Large intestine (tissue), 3 donors: ENCODE measurements around the gene COP1. TPM values are rescaled to one million over a fixed set of nuclear protein-coding genes. Genes with fewer than 3 reads are reported as not detected.
"Not testable (repeated sequence)": the region's sequence is repeated elsewhere in the genome, so short reads cannot be mapped to it uniquely, and the experiment has no call there.

Experiments used
- DNase-seq, 2 donors: peaks; one replicate each; pipeline versions ENCODE4 v3.0.0 to v3.0.0-alpha.2; 2013
- H3K27ac ChIP-seq: one replicate; pipeline ENCODE4 v1.5.1; 2013; ENCODE audit warnings: low read length
- H3K27me3 ChIP-seq: 2 replicates; pipeline ENCODE4 v1.6.1; 2013; ENCODE audit warnings: low read length; ENCODE audit not compliant: control insufficient read depth, insufficient read depth
- H3K36me3 ChIP-seq: 2 replicates; pipeline ENCODE4 v1.6.1; 2013; ENCODE audit warnings: low read length; ENCODE audit not compliant: control insufficient read depth, insufficient read depth
- H3K4me1 ChIP-seq: one replicate; pipeline ENCODE4 v1.6.1; 2013; ENCODE audit warnings: low read length; ENCODE audit not compliant: control insufficient read depth, insufficient read depth
- H3K4me3 ChIP-seq: one replicate; pipeline ENCODE4 v1.5.1; 2013; ENCODE audit warnings: low read length
- H3K9me3 ChIP-seq: one replicate; pipeline ENCODE4 v1.6.1; 2013; ENCODE audit warnings: mild to moderate bottlenecking, low read depth, low read length, moderate library complexity; ENCODE audit not compliant: control insufficient read depth
- WGBS: methylation state at CpG from one replicate; pipeline ENCODE4 v1.1.5; 2013; ENCODE audit warnings: low lambda C conversion rate; ENCODE audit not compliant: insufficient coverage; 5-methylcytosine and 5-hydroxymethylcytosine counted together
- polyA plus RNA-seq: library from polyadenylated mRNA; unstranded; fragments of 120-200 nt; gene quantifications from one replicate; pipeline ENCODE4 v1.2.1, GENCODE V29; 2013

COP1 gene
- polyA plus RNA-seq, 1 donor, result 41.4 TPM

DNA sequence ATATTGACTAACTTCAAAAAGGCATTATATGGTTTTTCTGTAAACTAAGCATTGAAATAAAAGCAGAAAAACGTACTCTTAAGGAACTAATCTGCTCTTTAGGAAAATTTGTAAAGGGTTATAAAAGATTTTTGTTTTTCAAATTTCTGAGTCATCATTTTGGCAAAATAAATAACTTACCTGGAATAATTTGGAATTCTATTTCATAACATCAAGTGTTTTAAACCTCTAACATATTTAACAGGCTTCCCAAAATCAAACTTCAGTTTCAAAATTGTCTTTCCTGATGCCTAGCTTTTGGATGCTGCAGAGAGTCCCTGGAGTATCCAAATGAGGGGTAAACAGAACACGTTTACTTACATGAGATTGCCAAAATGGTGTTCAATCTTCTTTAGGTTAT is 108.5 kb downstream of the COP1 start:
- no peak for DNase-seq
- WGBS, result no CpG with 5 or more reads among the region's 2 CpGs
- Histone ChIP-seq H3K9me3 (peaks cover 25% of the 10 kb centered on the region), H3K27me3 (no peaks in the 10 kb centered on the region), H3K4me3 (no peak overlapping the region), H3K27ac (no peak overlapping the region), H3K36me3 (peaks cover 43% of the 10 kb centered on the region), H3K4me1 (no peaks in the 10 kb centered on the region)

DNA sequence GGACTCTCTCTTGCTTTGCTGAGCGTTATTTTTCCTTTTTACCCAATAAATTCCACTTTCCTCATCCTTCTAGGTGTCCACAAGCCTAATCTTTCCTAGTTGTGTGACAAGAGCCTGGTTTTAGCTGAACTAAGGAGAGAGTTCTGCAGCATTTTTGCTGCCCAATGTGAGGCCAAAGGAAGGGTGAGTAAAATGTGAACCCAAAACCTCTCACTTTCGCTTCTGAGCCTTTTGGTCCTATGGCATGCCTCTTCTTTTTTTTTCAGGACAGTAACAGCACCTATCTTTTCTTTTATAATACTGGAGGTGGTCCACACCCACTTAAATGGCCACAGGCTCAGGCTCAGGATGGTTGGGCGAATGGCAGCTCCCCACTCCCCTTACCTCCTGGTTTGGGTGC is 111.1 kb downstream of the COP1 start:
- H3K36me3 ChIP-seq, result peaks cover 39% of the 10 kb centered on the region
- 100% methylated on average over 1 of the region's 3 CpGs for WGBS
- H3K4me1 ChIP-seq, result no peaks in the 10 kb centered on the region

GRCh38 chr1:176090766-176091165 is 116.3 kb downstream of the COP1 start:
- no peaks in the 10 kb centered on the region for H3K27me3 ChIP-seq
- DNase-seq, result no peak
- WGBS, result 100% methylated on average over 1 of the region's 1 CpG
- peaks cover 3% of the 10 kb centered on the region for H3K36me3 ChIP-seq
- no peak overlapping the region for H3K4me3 ChIP-seq
- H3K9me3 ChIP-seq, result peaks cover 3% of the 10 kb centered on the region
- H3K27ac ChIP-seq, result no peak overlapping the region
- no peaks in the 10 kb centered on the region for H3K4me1 ChIP-seq

More for the DNA sequence above, 111.1 kb downstream of the COP1 start:
- H3K4me3 ChIP-seq, result no peak overlapping the region
- peaks cover 25% of the 10 kb centered on the region for H3K9me3 ChIP-seq
- H3K27me3 ChIP-seq, result no peaks in the 10 kb centered on the region
- DNase-seq, result no peak
- H3K27ac ChIP-seq, result no peak overlapping the region

- not testable (repeated sequence) for H3K4me3 ChIP-seq, H3K27ac ChIP-seq, H3K4me1 ChIP-seq, H3K9me3 ChIP-seq, H3K27me3 ChIP-seq, H3K36me3 ChIP-seq, DNase-seq
- no CpG with 5 or more reads among the region's 3 CpGs for WGBS
Measured at GRCh38 chr1:176087746-176088145, 119.3 kb downstream of the COP1 start.

DNA sequence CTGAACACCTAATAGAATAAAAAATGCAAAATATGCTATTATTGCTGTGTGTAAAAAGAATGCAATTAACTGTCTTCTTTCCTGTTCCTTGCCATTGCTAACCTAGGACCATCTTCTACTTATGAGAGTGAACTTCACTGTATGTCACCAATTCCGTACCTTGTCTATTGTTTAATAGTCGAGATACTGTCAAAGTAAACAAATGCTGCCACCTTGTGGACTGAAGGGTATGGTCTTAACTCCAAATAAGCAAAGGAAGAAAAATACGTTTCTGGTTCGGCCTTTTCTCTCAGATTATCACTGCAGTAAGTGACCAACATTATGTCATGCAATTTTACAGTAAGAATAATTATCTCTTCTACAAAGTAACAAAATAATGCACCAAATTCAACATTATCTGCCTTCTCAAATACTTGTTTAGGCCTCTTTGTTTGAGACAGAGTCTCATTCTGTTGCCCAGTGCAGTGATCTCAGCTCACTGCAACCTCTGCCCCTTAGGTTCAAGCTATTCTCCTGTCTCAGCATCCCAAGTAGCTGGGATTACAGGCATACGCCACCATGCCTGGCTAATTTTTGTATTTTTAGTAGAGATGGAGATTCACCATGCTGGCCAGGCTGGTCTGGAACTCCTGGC is 133.4 kb downstream of the COP1 start:
- H3K27me3 ChIP-seq, result no peaks in the 10 kb centered on the region
- 20% methylated on average over 2 of the region's 5 CpGs for WGBS
- DNase-seq, result peak; percentile 48 to 68
- no peak overlapping the region for H3K4me3 ChIP-seq
- peaks cover 4% of the 10 kb centered on the region for H3K4me1 ChIP-seq
- no peak overlapping the region for H3K27ac ChIP-seq
- peaks cover 3% of the 10 kb centered on the region for H3K36me3 ChIP-seq
- no peaks in the 10 kb centered on the region for H3K9me3 ChIP-seq

DNA sequence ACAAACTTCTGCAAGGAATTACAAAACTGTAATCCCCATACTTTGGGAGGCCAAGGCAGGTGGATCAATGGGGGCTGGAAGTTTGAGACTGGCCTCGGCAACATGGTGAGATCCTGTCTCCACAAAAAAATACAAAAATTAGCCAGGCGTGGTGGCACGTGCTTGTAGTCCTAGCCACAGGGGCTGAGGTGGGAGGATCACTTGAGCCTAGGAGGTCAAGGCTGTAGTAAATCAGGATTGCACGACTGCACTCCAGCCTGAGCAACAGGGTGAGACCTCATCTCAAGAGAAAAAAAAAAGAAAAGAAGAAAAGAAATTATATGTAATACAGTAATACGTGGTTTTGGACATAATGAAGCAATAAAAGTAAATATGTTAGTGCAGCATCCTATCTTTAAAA is 138.2 kb downstream of the COP1 start:
- peak overlapping the region; percentile 60 for H3K27ac ChIP-seq
- WGBS, result 29% methylated on average over 2 of the region's 5 CpGs
- no peak for DNase-seq

DNA sequence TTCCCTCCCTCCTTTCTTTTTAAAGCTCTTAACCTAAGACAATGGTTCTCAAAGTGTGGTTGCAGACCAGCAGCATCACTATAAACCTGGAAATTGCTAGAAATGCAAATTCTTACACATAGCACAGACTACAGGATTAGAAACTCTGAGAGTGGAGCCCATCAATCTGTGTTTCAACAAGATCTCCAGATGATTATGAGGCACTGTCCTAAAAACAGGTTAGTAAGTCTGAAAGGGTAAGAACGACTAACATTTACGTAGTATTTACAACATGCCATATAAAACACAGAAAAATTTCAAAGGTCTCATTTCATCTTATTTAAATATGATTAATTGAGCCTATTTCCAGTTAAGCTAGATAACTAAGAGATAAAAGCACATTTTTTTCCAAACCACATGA is 138.8 kb downstream of the COP1 start:
- Histone ChIP-seq H3K4me3 (no peak overlapping the region), H3K4me1 (peaks cover 12% of the 10 kb centered on the region), H3K27ac (peak overlapping the region; percentile 60), H3K9me3 (no peaks in the 10 kb centered on the region), H3K36me3 (peaks cover 3% of the 10 kb centered on the region), H3K27me3 (no peaks in the 10 kb centered on the region)
- DNase-seq, result peak in 1 of 2 donors; percentile 50
- 17% methylated on average over 2 of the region's 2 CpGs for WGBS

More for the DNA sequence above, 138.2 kb downstream of the COP1 start:
- Histone ChIP-seq H3K36me3 (peaks cover 3% of the 10 kb centered on the region), H3K27me3 (no peaks in the 10 kb centered on the region), H3K9me3 (no peaks in the 10 kb centered on the region), H3K4me3 (no peak overlapping the region), H3K4me1 (peaks cover 12% of the 10 kb centered on the region)

DNA sequence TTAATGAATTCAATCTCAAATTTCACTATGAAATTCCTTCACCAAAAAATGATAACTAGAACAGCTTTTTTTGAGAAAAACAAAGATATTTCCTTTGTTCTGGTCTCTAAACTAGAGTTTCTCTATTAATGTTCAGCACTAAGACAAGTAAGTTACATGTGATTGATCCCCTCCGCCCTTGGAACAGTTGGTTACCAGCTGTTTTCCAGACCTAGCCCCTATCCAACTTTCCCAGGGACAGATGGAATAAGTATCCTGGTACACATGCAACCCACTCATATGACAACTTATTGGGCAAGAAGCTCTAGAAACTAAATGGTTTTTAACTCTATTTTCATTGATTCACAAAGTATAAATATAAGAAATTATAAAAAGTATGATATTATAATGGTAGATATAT is 140.4 kb downstream of the COP1 start:
- Histone ChIP-seq H3K27ac (no peak overlapping the region), H3K4me3 (no peak overlapping the region), H3K27me3 (no peaks in the 10 kb centered on the region), H3K9me3 (no peaks in the 10 kb centered on the region), H3K4me1 (peaks cover 12% of the 10 kb centered on the region), H3K36me3 (peaks cover 3% of the 10 kb centered on the region)
- WGBS, result no CpG with 5 or more reads among the region's 1 CpG
- DNase-seq, result no peak

GRCh38 chr1:176058686-176059085 is 148.4 kb downstream of the COP1 start:
- H3K9me3 ChIP-seq, result peaks cover 6% of the 10 kb centered on the region
- WGBS, result no CpG with 5 or more reads among the region's 2 CpGs
- peaks cover 10% of the 10 kb centered on the region for H3K4me1 ChIP-seq
- H3K36me3 ChIP-seq, result peaks cover 2% of the 10 kb centered on the region
- no peak overlapping the region for H3K4me3 ChIP-seq
- H3K27me3 ChIP-seq, result no peaks in the 10 kb centered on the region
- DNase-seq, result peak; percentile 74 to 87
- peak overlapping the region; percentile 98 for H3K27ac ChIP-seq

DNA sequence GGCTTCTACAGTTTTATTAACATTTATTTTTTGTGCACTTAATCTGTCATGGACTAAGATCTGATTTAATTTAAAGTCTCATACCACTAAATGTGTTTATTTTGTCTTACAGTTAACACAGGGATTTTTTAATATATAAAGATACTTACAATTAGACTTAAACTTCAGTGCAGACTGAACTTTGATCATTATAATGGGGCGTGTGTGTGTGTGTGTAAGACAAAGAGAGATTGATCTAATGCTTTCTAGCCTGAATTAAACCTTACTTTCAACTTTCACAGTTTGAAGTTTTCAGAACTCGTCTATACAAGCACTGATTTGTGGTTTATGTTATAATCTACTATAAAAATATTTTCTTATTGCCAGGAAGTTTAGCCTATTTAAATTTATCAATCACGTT is 150.8 kb downstream of the COP1 start:
- DNase-seq, result peak; percentile 43 to 70
- no peaks in the 10 kb centered on the region for H3K27me3 ChIP-seq
- 17% methylated on average over 2 of the region's 3 CpGs for WGBS
- no peak overlapping the region for H3K4me3 ChIP-seq
- H3K4me1 ChIP-seq, result peaks cover 10% of the 10 kb centered on the region
- H3K36me3 ChIP-seq, result peaks cover 2% of the 10 kb centered on the region
- peak overlapping the region; percentile 35 for H3K27ac ChIP-seq
- H3K9me3 ChIP-seq, result peaks cover 6% of the 10 kb centered on the region

DNA sequence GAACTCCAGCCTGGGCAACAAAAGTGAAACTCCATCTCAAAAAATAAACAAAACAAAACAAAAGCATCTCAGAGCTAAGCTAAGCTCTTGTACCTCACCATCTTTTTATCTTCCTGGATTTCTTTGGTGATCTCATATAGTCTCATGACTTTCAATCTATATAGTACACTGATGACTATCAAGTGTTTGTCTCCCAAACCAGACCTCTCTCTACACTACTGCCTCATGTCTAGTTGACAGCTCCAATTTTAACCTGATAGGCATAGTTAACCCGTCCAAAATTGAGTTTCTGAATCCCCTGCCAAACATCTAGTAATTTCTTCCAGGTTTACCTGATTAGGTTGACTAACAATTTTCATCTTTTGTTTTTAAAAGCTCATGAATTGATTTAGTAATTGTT is 151.7 kb downstream of the COP1 start:
- H3K9me3 ChIP-seq, result peaks cover 6% of the 10 kb centered on the region
- DNase-seq, result no peak
- H3K4me1 ChIP-seq, result peaks cover 10% of the 10 kb centered on the region
- WGBS, result no CpG with 5 or more reads among the region's 1 CpG
- no peak overlapping the region for H3K27ac ChIP-seq
- no peaks in the 10 kb centered on the region for H3K27me3 ChIP-seq
- H3K4me3 ChIP-seq, result no peak overlapping the region
- peaks cover 2% of the 10 kb centered on the region for H3K36me3 ChIP-seq
